H1 (cell line): ENCODE results near the gene PHACTR2. TPM values are rescaled to one million over a fixed set of nuclear protein-coding genes. Genes with fewer than 3 reads are reported as not detected.

Experiments used
- CTCF ChIA-PET: fragments of 300-600 bp; sonication (Branson Sonifier 250); formaldehyde crosslinking; loops from one replicate; lab custom pipeline; 2021; ENCODE audit not compliant: partially characterized antibody; lab: Charles Lee
- POLR2A ChIA-PET: fragments of 300-600 bp; sonication (Branson Sonifier 250); formaldehyde crosslinking; loops from one replicate; lab custom pipeline; 2021; ENCODE audit warnings: inconsistent platforms; ENCODE audit not compliant: partially characterized antibody; lab: Charles Lee
- DNase-seq, 2 experiments: peaks; one replicate each; pipeline versions ENCODE4 v3.0.0 to v3.0.0-alpha.2; 2010 to 2022; ENCODE audit warnings: low spot score in 2 of 2, low read depth in 1 of 2, mixed read lengths in 1 of 2
- FAIRE-seq: peaks from 2 replicates; lab custom pipeline; 2011; peaks lifted over from hg19 to GRCh38; lab: Jason Lieb, UNC
- H2AFZ ChIP-seq: 2 replicates; pipeline ENCODE4 v1.8.1; 2012; ENCODE audit warnings: low read length, inconsistent platforms
- H2AK5ac ChIP-seq: 2 replicates; pipeline ENCODE4 v1.6.1; 2013; ENCODE audit warnings: low read depth, low read length
- H2BK120ac ChIP-seq: replicated peaks from 2 replicates; pipeline ENCODE3; 2013; ENCODE audit warnings: low read depth, low read length, inconsistent platforms
- H2BK12ac ChIP-seq: 2 replicates; pipeline ENCODE4 v1.6.1; 2013; ENCODE audit warnings: low read depth, low read length
- H2BK15ac ChIP-seq: 2 replicates; pipeline ENCODE4 v1.6.1; 2013; ENCODE audit warnings: low read length
- H2BK20ac ChIP-seq: 2 replicates; pipeline ENCODE4 v1.6.1; 2013; ENCODE audit warnings: low read length
- H2BK5ac ChIP-seq: 2 replicates; pipeline ENCODE4 v1.6.1; 2013; ENCODE audit warnings: low read depth, low read length
- H3K14ac ChIP-seq: 2 replicates; pipeline ENCODE4 v1.6.1; 2013; ENCODE audit warnings: inconsistent platforms; ENCODE audit not compliant: insufficient read length
- H3K18ac ChIP-seq: 2 replicates; pipeline ENCODE4 v1.6.1; 2013; ENCODE audit warnings: low read length; ENCODE audit errors: extremely low read depth
- H3K23ac ChIP-seq: 2 replicates; pipeline ENCODE4 v1.6.1; 2013; ENCODE audit warnings: inconsistent platforms; ENCODE audit not compliant: insufficient read length
- H3K23me2 ChIP-seq: 2 replicates; pipeline ENCODE4 v1.6.1; 2013; ENCODE audit warnings: low read depth, low read length
- H3K27ac ChIP-seq: 2 replicates; pipeline ENCODE4 v1.6.1; 2011; ENCODE audit warnings: low read depth, low read length, inconsistent platforms
- H3K27me3 ChIP-seq, 4 experiments: replicated peaks in 1 of 4; 1 replicate in 1 of 4; 2 replicates in 3 of 4; pipeline versions ENCODE4 v1.6.1 to v1.8.1; 2011 to 2013; ENCODE audit warnings: low read length in 3 of 4, mild to moderate bottlenecking in 3 of 4, inconsistent platforms in 2 of 4, mixed read lengths in 2 of 4, moderate library complexity in 1 of 4; ENCODE audit not compliant: control insufficient read depth in 3 of 4, insufficient read depth in 3 of 4; ENCODE audit errors: extremely low read depth in 1 of 4
- H3K36me3 ChIP-seq, 4 experiments: 2 replicates each; pipeline versions ENCODE4 v1.6.1 to v1.8.1; 2011 to 2013; ENCODE audit warnings: mild to moderate bottlenecking in 4 of 4, low read length in 3 of 4, moderate library complexity in 2 of 4, control low read depth in 1 of 4, inconsistent platforms in 1 of 4; ENCODE audit not compliant: insufficient read depth in 4 of 4, control insufficient read depth in 2 of 4
- H3K4ac ChIP-seq: replicated peaks from 2 replicates; pipeline ENCODE3; 2013; ENCODE audit warnings: low read length, low read depth, mixed read lengths, inconsistent platforms; ENCODE audit not compliant: insufficient read length
- H3K4me1 ChIP-seq, 4 experiments: replicated peaks in 1 of 4; 1 replicate in 1 of 4; 2 replicates in 3 of 4; pipeline versions ENCODE4 v1.6.1 to v1.8.1; 2011 to 2013; ENCODE audit warnings: low read length in 3 of 4, inconsistent platforms in 2 of 4, mixed read lengths in 1 of 4; ENCODE audit not compliant: insufficient read depth in 4 of 4, control insufficient read depth in 3 of 4
- H3K4me2 ChIP-seq, 2 experiments: 2 replicates each; pipeline versions ENCODE4 v1.6.1 to v1.8.1; 2011 to 2013; ENCODE audit warnings: low read depth in 2 of 2, low read length in 2 of 2, control low read depth in 1 of 2, inconsistent platforms in 1 of 2, mild to moderate bottlenecking in 1 of 2; ENCODE audit not compliant: insufficient read depth in 1 of 2
- H3K4me3 ChIP-seq, 4 experiments: fragments of 200-600, 300-600 bp in 1 of 4; sonication (generic), shearing (Covaris generic), sonication (Bioruptor Twin) in 1 of 4; 2 replicates each; pipeline versions ENCODE4 v1.5.1 to v1.8.1; 2011 to 2016; ENCODE audit warnings: low read length in 4 of 4, low read depth in 3 of 4, control low read depth in 2 of 4, inconsistent platforms in 2 of 4, mild to moderate bottlenecking in 2 of 4, mixed read lengths in 1 of 4, moderate library complexity in 1 of 4; ENCODE audit not compliant: insufficient read depth in 2 of 4; ENCODE audit errors: extremely low read depth in 1 of 4
- H3K56ac ChIP-seq: replicated peaks from 2 replicates; pipeline ENCODE3; 2013; ENCODE audit warnings: low read depth, mild to moderate bottlenecking, mixed read lengths, low read length, inconsistent platforms; ENCODE audit not compliant: insufficient read length
- H3K79me1 ChIP-seq: 2 replicates; pipeline ENCODE4 v1.6.1; 2013; ENCODE audit warnings: low read depth, low read length, control low read depth
- H3K79me2 ChIP-seq, 2 experiments: 2 replicates each; pipeline versions ENCODE4 v1.6.1 to v1.8.1; 2012 to 2013; ENCODE audit warnings: low read length in 2 of 2, mild to moderate bottlenecking in 2 of 2, inconsistent platforms in 1 of 2; ENCODE audit not compliant: insufficient read depth in 2 of 2, control insufficient read depth in 1 of 2
- H3K9ac ChIP-seq, 4 experiments: replicated peaks in 1 of 4; 1 replicate in 1 of 4; 2 replicates in 3 of 4; pipeline versions ENCODE4 v1.6.1 to v1.8.1; 2011 to 2013; ENCODE audit warnings: low read depth in 3 of 4, low read length in 3 of 4, control low read depth in 2 of 4, mild to moderate bottlenecking in 2 of 4, moderate library complexity in 2 of 4, inconsistent platforms in 1 of 4; ENCODE audit errors: extremely low read depth in 1 of 4
- H3K9me3 ChIP-seq, 2 experiments: 2 replicates each; pipeline versions ENCODE4 v1.6.1 to v1.8.1; 2012 to 2013; ENCODE audit warnings: mild to moderate bottlenecking in 2 of 2, moderate library complexity in 2 of 2, control low read depth in 1 of 2, inconsistent platforms in 1 of 2, low read depth in 1 of 2, low read length in 1 of 2, mixed read lengths in 1 of 2; ENCODE audit not compliant: insufficient read depth in 2 of 2
- H4K20me1 ChIP-seq, 2 experiments: replicated peaks in 1 of 2; 2 replicates each; pipeline versions ENCODE3 to v1.8.1; 2011 to 2013; ENCODE audit warnings: inconsistent platforms in 2 of 2, low read length in 2 of 2, mild to moderate bottlenecking in 1 of 2; ENCODE audit not compliant: insufficient read depth in 2 of 2, control insufficient read depth in 1 of 2
- H4K5ac ChIP-seq: 2 replicates; pipeline ENCODE4 v1.6.1; 2013; ENCODE audit warnings: low read length, low read depth, mixed read lengths, inconsistent platforms; ENCODE audit not compliant: insufficient read length
- H4K8ac ChIP-seq: 2 replicates; pipeline ENCODE4 v1.8.0; 2013; ENCODE audit warnings: mild to moderate bottlenecking, moderate library complexity, low read length, inconsistent platforms; ENCODE audit not compliant: insufficient read depth; ENCODE audit errors: extremely low read depth
- H4K91ac ChIP-seq: replicated peaks from 2 replicates; pipeline ENCODE3; 2013; ENCODE audit warnings: low read length, mixed read lengths, inconsistent platforms; ENCODE audit not compliant: insufficient read length
- ASH2L ChIP-seq: fragments of 200-600, 300-600 bp; sonication (generic); IDR thresholded peaks from one replicate; pipeline ENCODE4 v1.7.1; 2017; ENCODE audit warnings: low read length
- EGR1 ChIP-seq: IDR thresholded peaks from 2 replicates; pipeline ENCODE4 v1.6.1; 2011; ENCODE audit warnings: low read depth, low read length, borderline replicate concordance
- EZH2 ChIP-seq: fragments of 200-600 bp; sonication (generic); IDR thresholded peaks from 2 replicates; pipeline ENCODE4 v1.7.1; 2012; ENCODE audit warnings: low read depth, mild to moderate bottlenecking, moderate library complexity, low read length, inconsistent platforms; ENCODE audit not compliant: severe bottlenecking
- JUN ChIP-seq: IDR thresholded peaks from 2 replicates; pipeline ENCODE4 v1.6.1; 2011; ENCODE audit warnings: low read depth, mild to moderate bottlenecking, improper control_type of control experiment, low read length
- PHF8 ChIP-seq: fragments of 200-600 bp; sonication (generic); conservative IDR thresholded peaks from 2 replicates; pipeline ENCODE4 v1.7.1; 2012; ENCODE audit warnings: low read depth, mild to moderate bottlenecking, inconsistent platforms, low read length, moderate library complexity
- POU5F1 ChIP-seq: IDR thresholded peaks from 2 replicates; pipeline ENCODE4 v1.6.1; 2011; ENCODE audit warnings: low read depth, mild to moderate bottlenecking, low read length, moderate library complexity
- SIN3A ChIP-seq, 2 experiments: IDR thresholded peaks in 1 of 2; conservative IDR thresholded peaks in 1 of 2; 2 replicates each; pipeline ENCODE4 v1.6.1; 2011 to 2012; ENCODE audit warnings: low read length in 2 of 2, improper control_type of control experiment in 1 of 2, low read depth in 1 of 2, mild to moderate bottlenecking in 1 of 2
- SP4 ChIP-seq: IDR thresholded peaks from 2 replicates; pipeline ENCODE4 v1.6.1; 2012; ENCODE audit warnings: low read length, inconsistent platforms
- TBP ChIP-seq: IDR thresholded peaks from 2 replicates; pipeline ENCODE4 v1.6.1; 2011; ENCODE audit warnings: low read depth, low read length, improper control_type of control experiment
- YY1 ChIP-seq: IDR thresholded peaks from 2 replicates; pipeline ENCODE4 v1.6.1; 2011; ENCODE audit warnings: low read depth, mild to moderate bottlenecking, low read length
- ZNF274 ChIP-seq: IDR thresholded peaks from 2 replicates; pipeline ENCODE4 v1.7.0; 2012; ENCODE audit warnings: low read length, borderline replicate concordance; ENCODE audit errors: extremely low read depth
- WGBS, 2 experiments: shearing (Covaris generic) in 1 of 2; methylation state at CpG; one replicate each; pipeline versions ENCODE4 v1.1.6 to v1.1.7; 2013 to 2015; ENCODE audit warnings: low lambda C conversion rate in 2 of 2, mixed read lengths in 2 of 2, inconsistent platforms in 1 of 2, low coverage in 1 of 2, missing lambda C conversion rate in 1 of 2; ENCODE audit not compliant: insufficient replicate concordance in 2 of 2, insufficient coverage in 1 of 2, insufficient read length in 1 of 2; ENCODE audit errors: extremely low coverage in 1 of 2, missing lambda C conversion rate in 1 of 2; 5-methylcytosine and 5-hydroxymethylcytosine counted together
- polyA plus RNA-seq, 7 experiments: library from polyadenylated mRNA; depleted of rRNA in 3 of 7; stranded (reverse) in 5 of 7; unstranded in 2 of 7; fragments of >200 nt in 5 of 7; fragments of 200-250 nt in 2 of 7; gene quantifications; 1 replicate in 5 of 7; 2 replicates in 1 of 7; 4 replicates in 1 of 7; pipeline versions ENCODE4 v1.2.1 to v1.2.3, GENCODE V29; 2011 to 2013; ENCODE audit warnings: missing spikeins in 2 of 7, mixed read lengths in 2 of 7
- total RNA-seq: library from RNA; stranded (reverse); fragmentation: NEBNext Ultra II Directional; extraction: Animal tissue kit (Norgen Biotek cat#: 25700); gene quantifications from 2 replicates; pipeline ENCODE4 v1.2.1, GENCODE V29; 2021

PHACTR2 gene
- total and polyA plus RNA-seq, 2 of the 8 experiments (the other 6 are each of a cell fraction or from before 2014, with no cell fraction given): 16.9 to 131 TPM

- H3K23ac ChIP-seq: no peak within 1 kb of the TSS
- 2% methylated on average over 64 of the region's 64 CpGs; no CpG with 5 or more reads in 1 of the 2 experiments for WGBS, 2 experiments
- no peak for TF ChIP-seq YY1
- no peak for TF ChIP-seq ZNF274
- TF ChIP-seq TBP: peak; percentile 53; the same call in 1 of the 2 replicates
- no peak for TF ChIP-seq JUN
- peak; percentile 87 for TF ChIP-seq SP4
- TF ChIP-seq EZH2: no peak
- TF ChIP-seq EGR1: peak; percentile 61
- peak; percentile 87 for TF ChIP-seq ASH2L
- peak; percentile 89 for TF ChIP-seq PHF8
- TF ChIP-seq SIN3A (conservative IDR thresholded peaks at IDR 0.05 in 1 of 2, IDR thresholded peaks at IDR 0.05 in 1 of 2; ENCODE audit: low read depth in 1 of 2, low read length in 2 of 2): peak; percentile 92 to 95
- no peak for TF ChIP-seq POU5F1
Observed at GRCh38 chr6:143842902-143843676, 165.3 kb downstream of the PHACTR2 start, which contains the start of gene LTV1. Gene LTV1 (plus strand): TSS chr6:143843338. CDS start chr6:143843478, 140 bp downstream.

More at GRCh38 chr6:143842902-143843676, 165.3 kb downstream of the PHACTR2 start, which contains the start of gene LTV1:
- Histone ChIP-seq H3K27me3 (no peaks in the 10 kb centered on the region; a peak in 1 of 7 replicates), H3K23me2 (no peaks in the 10 kb centered on the region; the same call in 1 of the 2 replicates), H3K14ac (no peak within 1 kb of the TSS), H3K9ac (peak within 1 kb of the TSS; percentile 81 to 96 (median 96)), H2BK120ac (no peak within 1 kb of the TSS), H3K4me1 (0 out of 7 replicates have a peak, but pooled peaks cover 0 to 2% (median 0%) of the 10 kb centered on the region in 4 experiments), H3K9me3 (no peaks in the 10 kb centered on the region), H2BK5ac (peak within 1 kb of the TSS; percentile 93), H2BK20ac (no peak within 1 kb of the TSS), H3K79me2 (peaks cover 5 to 37% of the 10 kb centered on the region in 2 experiments; a peak in 3 of 4 replicates), H3K4ac (no peak within 1 kb of the TSS), H3K18ac (peak within 1 kb of the TSS; percentile 73), H2AFZ (peak within 1 kb of the TSS; percentile 47; the same call in 1 of the 2 replicates), H3K36me3 (peaks cover 10 to 38% (median 24%) of the 10 kb centered on the region in 4 experiments), H4K5ac (peak within 1 kb of the TSS; percentile 90), H3K56ac (peak within 1 kb of the TSS; percentile 52), H2BK15ac (peak within 1 kb of the TSS; percentile 40; the same call in 1 of the 2 replicates), H2AK5ac (peak within 1 kb of the TSS; percentile 79), H4K20me1 (peaks cover 0 to 1% of the 10 kb centered on the region in 2 experiments), H3K4me2 (peak within 1 kb of the TSS; percentile 82 to 85), H3K79me1 (peaks cover 5% of the 10 kb centered on the region; the same call in 1 of the 2 replicates), H4K91ac (peak within 1 kb of the TSS; percentile 60), H3K27ac (peak within 1 kb of the TSS; percentile 87), H4K8ac (peak within 1 kb of the TSS; percentile 93; the same call in 1 of the 2 replicates), H3K4me3 (peak within 1 kb of the TSS; percentile 80 to 97 (median 96)), H2BK12ac (no peak within 1 kb of the TSS; the same call in 1 of the 2 replicates)
- CTCF ChIA-PET: interaction anchor here (0.6 to 4.4 kb wide), 10 partner anchors 22 to 330 kb away, joined by 3 to 22 read pairs (median 3); no protein-coding TSS in a partner anchor
- POLR2A ChIA-PET: interaction anchor here (0.8 to 3.6 kb wide), 29 partner anchors 8 to 331 kb away, joined by 3 to 20 read pairs (median 4); partner anchors contain the start of genes PHACTR2 and ZC2HC1B
- DNase-seq (peak; percentile 88 to 96), FAIRE-seq (no peak)
